H9 (cell line): Measurements from ENCODE around the gene SSTR4. TPM values are rescaled to one million over a fixed set of nuclear protein-coding genes. Genes with fewer than 3 reads are reported as not detected.

Source experiments
- DNase-seq: peaks from one replicate; pipeline ENCODE4 v3.0.0-alpha.2; 2017
- H2AFZ ChIP-seq: one replicate; pipeline ENCODE4 v1.6.1; 2013; ENCODE audit warnings: mild to moderate bottlenecking, low read length, control low read depth, moderate library complexity
- H2AK5ac ChIP-seq: 2 replicates; pipeline ENCODE4 v1.6.1; 2013; ENCODE audit warnings: low read length, control low read depth, mixed read lengths; ENCODE audit not compliant: insufficient read length
- H2BK120ac ChIP-seq: one replicate; pipeline ENCODE4 v1.6.1; 2013; ENCODE audit warnings: low read depth, mild to moderate bottlenecking, low read length, control low read depth, inconsistent platforms; ENCODE audit not compliant: poor library complexity, severe bottlenecking
- H2BK12ac ChIP-seq: 2 replicates; pipeline ENCODE4 v1.6.1; 2013; ENCODE audit warnings: low read length, control low read depth, mixed read lengths, low read depth; ENCODE audit not compliant: insufficient read length
- H2BK15ac ChIP-seq: 2 replicates; pipeline ENCODE4 v1.6.1; 2013; ENCODE audit warnings: low read depth, low read length, control low read depth
- H2BK20ac ChIP-seq: one replicate; pipeline ENCODE4 v1.6.1; 2013; ENCODE audit warnings: low read depth, mild to moderate bottlenecking, low read length, control low read depth, inconsistent platforms; ENCODE audit not compliant: poor library complexity, severe bottlenecking
- H2BK5ac ChIP-seq: 2 replicates; pipeline ENCODE4 v1.6.1; 2013; ENCODE audit warnings: low read length, control low read depth, mixed read lengths; ENCODE audit not compliant: insufficient read length
- H3K14ac ChIP-seq: 2 replicates; pipeline ENCODE4 v1.6.1; 2013; ENCODE audit warnings: low read length, control low read depth; ENCODE audit not compliant: insufficient read depth
- H3K18ac ChIP-seq: 2 replicates; pipeline ENCODE4 v1.6.1; 2013; ENCODE audit warnings: low read depth, mild to moderate bottlenecking, mixed read lengths, low read length, control low read depth; ENCODE audit not compliant: insufficient read length
- H3K23ac ChIP-seq: 2 replicates; pipeline ENCODE4 v1.6.1; 2013; ENCODE audit warnings: low read length, control low read depth, mixed read lengths, low read depth; ENCODE audit not compliant: insufficient read length
- H3K23me2 ChIP-seq: 2 replicates; pipeline ENCODE4 v1.6.1; 2013; ENCODE audit warnings: low read depth, mild to moderate bottlenecking, mixed read lengths, low read length, control low read depth; ENCODE audit not compliant: insufficient read length, poor library complexity, severe bottlenecking
- H3K27ac ChIP-seq: 2 replicates; pipeline ENCODE4 v1.5.1; 2013; ENCODE audit warnings: low read length, control low read depth, mixed read lengths, low read depth; ENCODE audit not compliant: insufficient read length
- H3K27me3 ChIP-seq: 2 replicates; pipeline ENCODE4 v1.6.1; 2013; ENCODE audit warnings: low read length, control low read depth, inconsistent platforms; ENCODE audit not compliant: insufficient read depth
- H3K4ac ChIP-seq: 2 replicates; pipeline ENCODE4 v1.6.1; 2013; ENCODE audit warnings: low read depth, mild to moderate bottlenecking, control low read depth, inconsistent platforms, low read length, moderate library complexity
- H3K4me1 ChIP-seq: 2 replicates; pipeline ENCODE4 v1.6.1; 2013; ENCODE audit warnings: low read length, control low read depth, inconsistent platforms; ENCODE audit not compliant: insufficient read depth
- H3K4me2 ChIP-seq: 2 replicates; pipeline ENCODE4 v1.6.1; 2013; ENCODE audit warnings: low read length, control low read depth, mixed read lengths; ENCODE audit not compliant: insufficient read length, insufficient read depth
- H3K56ac ChIP-seq: 2 replicates; pipeline ENCODE4 v1.6.1; 2013; ENCODE audit warnings: low read depth, mild to moderate bottlenecking, mixed read lengths, low read length, control low read depth; ENCODE audit not compliant: insufficient read length
- H3K79me1 ChIP-seq: 2 replicates; pipeline ENCODE4 v1.6.1; 2013; ENCODE audit warnings: low read depth, mild to moderate bottlenecking, moderate library complexity, low read length, control low read depth, inconsistent platforms; ENCODE audit not compliant: insufficient read depth, poor library complexity, severe bottlenecking
- H3K79me2 ChIP-seq: 2 replicates; pipeline ENCODE4 v1.6.1; 2013; ENCODE audit warnings: low read length, control low read depth, inconsistent platforms; ENCODE audit not compliant: insufficient read depth
- H3K9ac ChIP-seq: 2 replicates; pipeline ENCODE4 v1.6.1; 2013; ENCODE audit warnings: low read length, control low read depth, mixed read lengths; ENCODE audit not compliant: insufficient read length; ENCODE audit errors: extremely low read depth
- H3K9me3 ChIP-seq: one replicate; pipeline ENCODE4 v1.6.1; 2013; ENCODE audit warnings: low read depth, low read length, inconsistent platforms; ENCODE audit not compliant: control insufficient read depth
- H3T11ph ChIP-seq: one replicate; pipeline ENCODE4 v1.6.1; 2013; ENCODE audit warnings: mild to moderate bottlenecking, low read length, control low read depth, inconsistent platforms
- H4K20me1 ChIP-seq: one replicate; pipeline ENCODE4 v1.6.1; 2013; ENCODE audit not compliant: control insufficient read depth, insufficient read length, insufficient read depth
- H4K5ac ChIP-seq: 2 replicates; pipeline ENCODE4 v1.6.1; 2013; ENCODE audit warnings: low read depth, mild to moderate bottlenecking, mixed read lengths, low read length, control low read depth; ENCODE audit not compliant: insufficient read length
- H4K8ac ChIP-seq: replicated peaks from 2 replicates; pipeline ENCODE4 v1.6.1; 2013; ENCODE audit warnings: low read length, control low read depth, mixed read lengths, low read depth; ENCODE audit not compliant: insufficient read length
- H4K91ac ChIP-seq: 2 replicates; pipeline ENCODE4 v1.6.1; 2013; ENCODE audit warnings: low read depth, mild to moderate bottlenecking, moderate library complexity, mixed read lengths, low read length, control low read depth; ENCODE audit not compliant: insufficient read length
- H3K27ac Mint-ChIP-seq, 3 experiments: 2 replicates in 2 of 3; 3 replicates in 1 of 3; pipeline ENCODE4 v1.8.0; 2020 to 2021; ENCODE audit warnings: mixed read lengths in 3 of 3, mild to moderate bottlenecking in 1 of 3, moderate library complexity in 1 of 3
- H3K27me3 Mint-ChIP-seq: 2 replicates; pipeline ENCODE4 v1.8.0; 2021; ENCODE audit warnings: low read depth, mild to moderate bottlenecking, moderate library complexity, mixed read lengths
- H3K36me3 Mint-ChIP-seq, 3 experiments: 2 replicates in 2 of 3; 3 replicates in 1 of 3; pipeline ENCODE4 v1.8.0; 2020 to 2021; ENCODE audit warnings: low read depth in 3 of 3, mixed read lengths in 3 of 3; ENCODE audit not compliant: insufficient read depth in 1 of 3
- H3K4me1 Mint-ChIP-seq, 2 experiments: 2 replicates each; pipeline ENCODE4 v1.8.0; 2020; ENCODE audit warnings: mixed read lengths in 2 of 2
- H3K4me3 Mint-ChIP-seq, 2 experiments: 2 replicates in 1 of 2; 3 replicates in 1 of 2; pipeline ENCODE4 v1.8.0; 2020 to 2021; ENCODE audit warnings: mild to moderate bottlenecking in 2 of 2, mixed read lengths in 2 of 2, moderate library complexity in 1 of 2
- H3K9me3 Mint-ChIP-seq, 2 experiments: 2 replicates in 1 of 2; 3 replicates in 1 of 2; pipeline ENCODE4 v1.8.0; 2020; ENCODE audit warnings: mild to moderate bottlenecking in 2 of 2, mixed read lengths in 2 of 2, moderate library complexity in 1 of 2
- WGBS: extraction: QIAGEN DNeasy Blood & Tissue Kit; methylation state at CpG from one replicate; pipeline ENCODE4 v1.1.7; 2013; ENCODE audit warnings: missing lambda C conversion rate, low lambda C conversion rate, mixed read lengths; ENCODE audit not compliant: insufficient read length; ENCODE audit errors: extremely low coverage; 5-methylcytosine and 5-hydroxymethylcytosine counted together
- total RNA-seq: library from RNA; stranded (reverse); gene quantifications from 2 replicates; pipeline ENCODE4 v1.2.1, GENCODE V29; 2021
- TF ChIP-seq, protein P1 (sequence below): fragments of 200-600 bp; sonication (generic); conservative IDR thresholded peaks from 3 replicates; pipeline ENCODE4 v1.8.0; 2021; ENCODE audit warnings: antibody characterized with exemption, mild to moderate bottlenecking

Gene SSTR4
- total RNA-seq, 1 experiment from 2014 or later = not detected

- H3K79me1 ChIP-seq = no peaks in the 10 kb centered on the region
- no peak overlapping the region for H3K9ac ChIP-seq
- H2BK120ac ChIP-seq = no peak overlapping the region
- no peaks in the 10 kb centered on the region for H3K9me3 Mint-ChIP-seq
- no peak overlapping the region for H3K27ac ChIP-seq
- peaks cover 3% of the 10 kb centered on the region; the same call in 1 of the 2 replicates for H3K4me1 ChIP-seq
- H3K79me2 ChIP-seq = no peaks in the 10 kb centered on the region
- no peaks in the 10 kb centered on the region for H3K9me3 ChIP-seq
- no peak overlapping the region for H3T11ph ChIP-seq
- H3K14ac ChIP-seq = no peak overlapping the region
- H3K23ac ChIP-seq = no peak overlapping the region
- H2BK20ac ChIP-seq = no peak overlapping the region
- no peak for DNase-seq
- no peak overlapping the region for H3K18ac ChIP-seq
- TF ChIP-seq, protein P1, sequence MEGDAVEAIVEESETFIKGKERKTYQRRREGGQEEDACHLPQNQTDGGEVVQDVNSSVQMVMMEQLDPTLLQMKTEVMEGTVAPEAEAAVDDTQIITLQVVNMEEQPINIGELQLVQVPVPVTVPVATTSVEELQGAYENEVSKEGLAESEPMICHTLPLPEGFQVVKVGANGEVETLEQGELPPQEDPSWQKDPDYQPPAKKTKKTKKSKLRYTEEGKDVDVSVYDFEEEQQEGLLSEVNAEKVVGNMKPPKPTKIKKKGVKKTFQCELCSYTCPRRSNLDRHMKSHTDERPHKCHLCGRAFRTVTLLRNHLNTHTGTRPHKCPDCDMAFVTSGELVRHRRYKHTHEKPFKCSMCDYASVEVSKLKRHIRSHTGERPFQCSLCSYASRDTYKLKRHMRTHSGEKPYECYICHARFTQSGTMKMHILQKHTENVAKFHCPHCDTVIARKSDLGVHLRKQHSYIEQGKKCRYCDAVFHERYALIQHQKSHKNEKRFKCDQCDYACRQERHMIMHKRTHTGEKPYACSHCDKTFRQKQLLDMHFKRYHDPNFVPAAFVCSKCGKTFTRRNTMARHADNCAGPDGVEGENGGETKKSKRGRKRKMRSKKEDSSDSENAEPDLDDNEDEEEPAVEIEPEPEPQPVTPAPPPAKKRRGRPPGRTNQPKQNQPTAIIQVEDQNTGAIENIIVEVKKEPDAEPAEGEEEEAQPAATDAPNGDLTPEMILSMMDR = no peak
- no peak overlapping the region for H2BK5ac ChIP-seq
- no peak overlapping the region for H3K4me2 ChIP-seq
- no peak overlapping the region for H3K4me3 Mint-ChIP-seq
- H3K27me3 Mint-ChIP-seq = no peaks in the 10 kb centered on the region; the same call in 1 of the 2 replicates
- no peak overlapping the region for H4K91ac ChIP-seq
- no peak overlapping the region for H2BK15ac ChIP-seq
- no peak overlapping the region for H2AFZ ChIP-seq
- WGBS = no CpG with 5 or more reads among the region's 9 CpGs
- no peak overlapping the region for H2BK12ac ChIP-seq
- H3K4ac ChIP-seq = no peak overlapping the region
- H3K27ac Mint-ChIP-seq = no peak overlapping the region
- H3K23me2 ChIP-seq = no peaks in the 10 kb centered on the region
- no peak overlapping the region for H4K5ac ChIP-seq
- H2AK5ac ChIP-seq = no peak overlapping the region
- no peaks in the 10 kb centered on the region for H4K20me1 ChIP-seq
- peaks cover 21 to 33% of the 10 kb centered on the region in 2 experiments for H3K4me1 Mint-ChIP-seq
- no peak overlapping the region for H4K8ac ChIP-seq
- no peak overlapping the region for H3K56ac ChIP-seq
- no peaks in the 10 kb centered on the region for H3K27me3 ChIP-seq
- no peaks in the 10 kb centered on the region for H3K36me3 Mint-ChIP-seq
Observed at GRCh38 chr20:23065266-23066201, 30.4 kb downstream of the SSTR4 start.
